ENCODE results near the gene COL16A1.

DNA sequence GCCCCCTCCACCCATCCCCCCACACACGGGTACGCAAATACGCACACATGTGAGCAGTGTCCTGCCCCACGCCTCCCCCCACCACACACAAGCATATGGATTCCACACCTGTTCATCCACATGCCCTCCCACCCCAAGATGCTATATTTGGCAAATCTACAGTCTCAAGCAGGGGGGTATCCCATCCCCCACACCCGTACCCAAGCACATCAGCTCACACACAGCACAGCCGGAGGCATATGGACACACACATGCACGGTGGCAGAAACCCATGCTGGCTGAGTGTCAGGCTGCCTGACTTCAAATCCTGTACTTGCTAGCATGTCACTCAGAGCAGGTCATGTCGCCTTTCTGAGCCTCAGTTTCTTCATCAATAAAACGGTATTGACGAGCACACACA is 10.6 kb downstream of the COL16A1 start:
- TF ChIP-seq CTCF (IDR thresholded peaks at IDR 0.05) (no peak), POLR2A (IDR thresholded peaks at IDR 0.05) (no peak)

All from uterus (tissue), 2 donors.